ENCODE measurements around the gene MLEC. TPM values are rescaled to one million over a fixed set of nuclear protein-coding genes. Genes with fewer than 3 reads are reported as not detected.

MLEC gene
- total RNA-seq, 2 donors from 2014 or later = 116 to 124 TPM

DNA sequence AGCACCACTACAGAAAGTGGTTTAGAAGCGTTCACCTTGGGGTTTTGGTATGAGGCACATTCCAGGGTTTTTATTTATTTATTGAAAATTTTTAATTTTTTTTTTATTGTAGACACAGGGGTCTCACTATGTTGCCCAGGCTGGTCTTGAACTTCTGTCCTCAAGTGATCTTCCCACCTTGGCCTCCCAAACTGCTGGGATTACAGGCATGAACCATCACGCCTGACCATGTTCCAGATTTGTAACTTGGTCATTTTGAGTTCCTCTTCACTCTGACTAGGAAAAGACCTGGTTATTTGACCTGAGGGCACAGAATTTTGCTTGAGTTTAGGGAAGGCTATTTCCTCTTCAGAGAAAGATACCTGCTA is 3.1 kb downstream of the MLEC start:
- Histone ChIP-seq H3K27ac (peak overlapping the region in 1 of 2 donors; percentile 10), H3K4me1 (replicated peaks) (peaks cover 18% of the 10 kb centered on the region)
- intact Hi-C loops (cut with DNase I) = no loop called here

GRCh38 chr12:120690978-120691377 is 4.0 kb downstream of the MLEC start:
- Histone ChIP-seq H3K27ac (peak overlapping the region in 1 of 2 donors; percentile 10), H3K4me1 (replicated peaks) (peaks cover 18% of the 10 kb centered on the region), H3K4me3 (no peak overlapping the region), H3K9me3 (no peaks in the 10 kb centered on the region), H3K36me3 (no peaks in the 10 kb centered on the region), H3K27me3 (replicated peaks; ENCODE audit: insufficient read depth) (no peaks in the 10 kb centered on the region)
- intact Hi-C loops (cut with DNase I) = no loop called here
- no peak for TF ChIP-seq CTCF (IDR thresholded peaks at IDR 0.05)
- TF ChIP-seq POLR2AphosphoS5 (IDR thresholded peaks at IDR 0.05) = no peak
- TF ChIP-seq POLR2A (IDR thresholded peaks at IDR 0.05) = no peak
- WGBS = 37% methylated on average over 3 of the region's 3 CpGs
- no peak for DNase-seq (ENCODE audit: low spot score)

More for the DNA sequence above, 3.1 kb downstream of the MLEC start:
- Histone ChIP-seq H3K27me3 (replicated peaks; ENCODE audit: insufficient read depth) (no peaks in the 10 kb centered on the region), H3K4me3 (no peak overlapping the region), H3K9me3 (no peaks in the 10 kb centered on the region), H3K36me3 (no peaks in the 10 kb centered on the region)
- WGBS = 85% methylated on average over 2 of the region's 2 CpGs
- DNase-seq (ENCODE audit: low spot score) = no peak
- no peak for TF ChIP-seq POLR2AphosphoS5 (IDR thresholded peaks at IDR 0.05)
- no peak for TF ChIP-seq POLR2A (IDR thresholded peaks at IDR 0.05)
- no peak for TF ChIP-seq CTCF (IDR thresholded peaks at IDR 0.05)

GRCh38 chr12:120692524-120693033 is 5.6 kb downstream of the MLEC start:
- no peaks in the 10 kb centered on the region for H3K9me3 ChIP-seq
- no peaks in the 10 kb centered on the region for H3K27me3 ChIP-seq (replicated peaks; ENCODE audit: insufficient read depth)
- intact Hi-C loops (cut with DNase I) = no loop called here
- DNase-seq (ENCODE audit: low spot score) = no peak
- peaks cover 18% of the 10 kb centered on the region for H3K4me1 ChIP-seq (replicated peaks)
- no peak overlapping the region for H3K4me3 ChIP-seq
- H3K36me3 ChIP-seq = no peaks in the 10 kb centered on the region
- TF ChIP-seq POLR2AphosphoS5 (IDR thresholded peaks at IDR 0.05) = peak; percentile 45
- TF ChIP-seq POLR2A (IDR thresholded peaks at IDR 0.05) = no peak
- H3K27ac ChIP-seq = peak overlapping the region; percentile 21 to 32
- 45% methylated on average over 11 of the region's 11 CpGs for WGBS

DNA sequence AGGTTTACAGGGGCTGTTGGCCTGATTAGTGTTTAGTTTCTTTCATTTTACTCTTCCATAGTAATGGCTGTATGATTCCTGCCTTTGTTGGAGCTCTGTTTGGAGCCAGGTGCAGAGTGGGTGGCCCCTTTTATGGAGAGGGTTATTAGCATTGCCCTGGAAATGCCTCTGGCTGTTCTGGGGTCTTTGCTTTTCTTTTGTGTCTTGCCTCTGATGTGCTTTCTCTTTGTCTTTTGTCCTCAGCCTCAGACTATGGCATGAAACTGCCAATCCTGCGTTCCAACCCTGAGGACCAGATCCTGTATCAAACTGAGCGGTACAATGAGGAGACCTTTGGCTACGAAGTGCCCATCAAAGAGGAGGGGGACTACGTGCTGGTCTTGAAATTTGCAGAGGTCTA is 6.9 kb downstream of the MLEC start:
- peaks cover 18% of the 10 kb centered on the region for H3K4me1 ChIP-seq (replicated peaks)
- intact Hi-C loops (cut with DNase I) = no loop called here
- WGBS = 46% methylated on average over 4 of the region's 4 CpGs
- no peak overlapping the region for H3K4me3 ChIP-seq
- H3K9me3 ChIP-seq = no peaks in the 10 kb centered on the region
- H3K36me3 ChIP-seq = peaks cover 0 to 7% of the 10 kb centered on the region in 2 donors
- TF ChIP-seq CTCF (IDR thresholded peaks at IDR 0.05) = no peak
- no peak for TF ChIP-seq POLR2AphosphoS5 (IDR thresholded peaks at IDR 0.05)
- TF ChIP-seq POLR2A (IDR thresholded peaks at IDR 0.05) = no peak
- DNase-seq (ENCODE audit: low spot score) = no peak
- H3K27me3 ChIP-seq (replicated peaks; ENCODE audit: insufficient read depth) = no peaks in the 10 kb centered on the region
- H3K27ac ChIP-seq = no peak overlapping the region

- no peak for TF ChIP-seq CTCF (IDR thresholded peaks at IDR 0.05)
- no peak for TF ChIP-seq POLR2A (IDR thresholded peaks at IDR 0.05)
- no peak for TF ChIP-seq POLR2AphosphoS5 (IDR thresholded peaks at IDR 0.05)
- H3K36me3 ChIP-seq = peaks cover 0 to 7% of the 10 kb centered on the region in 2 donors
- peaks cover 7% of the 10 kb centered on the region for H3K4me1 ChIP-seq (replicated peaks)
- no peaks in the 10 kb centered on the region for H3K27me3 ChIP-seq (replicated peaks; ENCODE audit: insufficient read depth)
- no peak overlapping the region for H3K27ac ChIP-seq
- no peaks in the 10 kb centered on the region for H3K9me3 ChIP-seq
- 83% methylated on average over 6 of the region's 6 CpGs for WGBS
- no peak overlapping the region for H3K4me3 ChIP-seq
- DNase-seq (ENCODE audit: low spot score) = no peak
- intact Hi-C loops (cut with DNase I) = no loop called here
These were observed 9.7 kb downstream of the MLEC start for GRCh38 chr12:120696626-120697025.

All from prostate gland (tissue), 2 donors.